Epidermal melanocyte (primary cell): ENCODE data around the gene PIK3R4.

Experiments
- DNase-seq: peaks from one replicate; pipeline ENCODE4 v3.0.0; 2011; ENCODE audit warnings: low spot score; ENCODE audit not compliant: insufficient read length

PIK3R4 gene

GRCh38 chr3:130746246-130747039 is at the start of gene PIK3R4:
PIK3R4 (minus strand) TSS chr3:130746829; CDS start chr3:130745218, 1,611 bp downstream.
- peak; percentile 79 for DNase-seq

- DNase-seq: no peak
Measured at GRCh38 chr3:130795396-130795795, 48.8 kb upstream of the PIK3R4 start.

GRCh38 chr3:130792246-130792645 is 45.6 kb upstream of the PIK3R4 start:
- no peak for DNase-seq

- DNase-seq: no peak
Measured at GRCh38 chr3:130789782-130790322, 43.2 kb upstream of the PIK3R4 start.

GRCh38 chr3:130787422-130788068 is 40.9 kb upstream of the PIK3R4 start:
- DNase-seq: no peak

GRCh38 chr3:130786306-130786705 is 39.7 kb upstream of the PIK3R4 start:
- DNase-seq: no peak

- DNase-seq: peak; percentile 30
Measured at GRCh38 chr3:130783629-130784028, 37.0 kb upstream of the PIK3R4 start.

- DNase-seq: no peak
Measured at GRCh38 chr3:130779486-130779885, 32.9 kb upstream of the PIK3R4 start.

GRCh38 chr3:130779031-130779430 is 32.4 kb upstream of the PIK3R4 start:
- DNase-seq: no peak

GRCh38 chr3:130773366-130773765 is 26.7 kb upstream of the PIK3R4 start:
- no peak for DNase-seq

- DNase-seq: no peak
Measured at GRCh38 chr3:130772129-130772528, 25.5 kb upstream of the PIK3R4 start.

GRCh38 chr3:130770644-130771043 is 24.0 kb upstream of the PIK3R4 start:
- no peak for DNase-seq

GRCh38 chr3:130761730-130762311 is 15.2 kb upstream of the PIK3R4 start:
- DNase-seq: no peak

- no peak for DNase-seq
Measured at GRCh38 chr3:130760922-130761321, 14.3 kb upstream of the PIK3R4 start.

GRCh38 chr3:130759692-130760338 is 13.2 kb upstream of the PIK3R4 start:
- no peak for DNase-seq

GRCh38 chr3:130758624-130759369 is 12.2 kb upstream of the PIK3R4 start:
- peak; percentile 57 for DNase-seq

GRCh38 chr3:130757611-130758150 is 11.1 kb upstream of the PIK3R4 start:
- no peak for DNase-seq

GRCh38 chr3:130755666-130756065 is 9.0 kb upstream of the PIK3R4 start:
- no peak for DNase-seq

GRCh38 chr3:130748981-130749380 is 2.4 kb upstream of the PIK3R4 start:
- DNase-seq: no peak

- no peak for DNase-seq
Measured at GRCh38 chr3:130748467-130748861, 1.8 kb upstream of the PIK3R4 start.

- no peak for DNase-seq
Measured at GRCh38 chr3:130743354-130743753, 3.3 kb downstream of the PIK3R4 start.
